Head of caudate nucleus (tissue), 42 donors: ENCODE results near the gene RBM10.
A peak's percentile ranks its signal among the peaks of the same experiment; 100 is the strongest.

ENCODE experiments used
- DNase-seq, 42 donors: peaks; one replicate each; pipeline versions ENCODE4 v3.0.0 to v3.0.0-alpha.2; 2020 to 2021; ENCODE audit warnings: mixed read lengths in 7 of 42
- intact Hi-C: fragments of 100-400 bp; cut with DNase I; formaldehyde crosslinking; loops from one replicate; pipeline ENCODE4 v1.15.0; 2022

RBM10 gene

GRCh38 chrX:47172549-47172948 lies 27.5 kb downstream of the RBM10 start:
- DNase-seq, result peak in 2 of 42 donors; percentile 2 to 6
- intact Hi-C loops, result no loop called here

- peak in 4 of 42 donors; percentile 0 to 22 (median 6) for DNase-seq
- intact Hi-C loops, result no loop called here
Measured at GRCh38 chrX:47172971-47173792, 28.2 kb downstream of the RBM10 start.

GRCh38 chrX:47174376-47174775 lies 29.4 kb downstream of the RBM10 start:
- intact Hi-C loops, result no loop called here
- DNase-seq, result peak in 1 of 42 donors; percentile 1

GRCh38 chrX:47174846-47175587 lies 30.0 kb downstream of the RBM10 start:
- DNase-seq, result peak in 1 of 42 donors; percentile 11

GRCh38 chrX:47175588-47175980 lies 30.6 kb downstream of the RBM10 start:
- intact Hi-C loops, result no loop called here

More at GRCh38 chrX:47174846-47175587, 30.0 kb downstream of the RBM10 start:
- intact Hi-C loops, result no loop called here

GRCh38 chrX:47176101-47176740 lies 31.2 kb downstream of the RBM10 start:
- intact Hi-C loops, result no loop called here
- peak in 1 of 42 donors; percentile 2 for DNase-seq

More at GRCh38 chrX:47175588-47175980, 30.6 kb downstream of the RBM10 start:
- peak in 1 of 42 donors; percentile 2 for DNase-seq

GRCh38 chrX:47177079-47177478 lies 32.1 kb downstream of the RBM10 start:
- intact Hi-C loops, result no loop called here
- no peak for DNase-seq

- no peak for DNase-seq
- intact Hi-C loops, result no loop called here
Measured at GRCh38 chrX:47178337-47178736, 33.3 kb downstream of the RBM10 start.

- intact Hi-C loops, result no loop called here
- peak; percentile 12 to 82 (median 54) for DNase-seq
Measured at GRCh38 chrX:47179221-47179927, 34.4 kb downstream of the RBM10 start.

GRCh38 chrX:47179928-47180255 lies 34.9 kb downstream of the RBM10 start:
- DNase-seq, result no peak
- intact Hi-C loops, result no loop called here

GRCh38 chrX:47180346-47180745 lies 35.3 kb downstream of the RBM10 start:
- no peak for DNase-seq
- intact Hi-C loops, result no loop called here

- no peak for DNase-seq
- intact Hi-C loops, result no loop called here
Measured at GRCh38 chrX:47181301-47181700, 36.3 kb downstream of the RBM10 start.

GRCh38 chrX:47182106-47182700 lies 37.2 kb downstream of the RBM10 start:
- intact Hi-C loops, result no loop called here

GRCh38 chrX:47184486-47184885 lies 39.5 kb downstream of the RBM10 start:
- DNase-seq, result no peak
- intact Hi-C loops, result no loop called here

More at GRCh38 chrX:47182106-47182700, 37.2 kb downstream of the RBM10 start:
- DNase-seq, result no peak

- intact Hi-C loops, result no loop called here
- peak in 5 of 42 donors; percentile 8 to 48 (median 28) for DNase-seq
Measured at GRCh38 chrX:47185241-47185640, 40.2 kb downstream of the RBM10 start.

GRCh38 chrX:47186096-47186740 lies 41.2 kb downstream of the RBM10 start:
- no peak for DNase-seq
- intact Hi-C loops, result no loop called here

- intact Hi-C loops, result no loop called here
Measured at GRCh38 chrX:47187106-47187677, 42.2 kb downstream of the RBM10 start.

GRCh38 chrX:47189906-47190305 lies 44.9 kb downstream of the RBM10 start:
- intact Hi-C loops, result loop anchor here (5.0 kb wide), 1 partner anchor 192 kb away; no protein-coding TSS in a partner anchor
- no peak for DNase-seq

More at GRCh38 chrX:47187106-47187677, 42.2 kb downstream of the RBM10 start:
- DNase-seq, result no peak
